Measurements from ENCODE around the gene XDH. TPM values are rescaled to one million over a fixed set of nuclear protein-coding genes. Genes with fewer than 3 reads are reported as not detected.

The XDH gene
- total and polyA plus RNA-seq, 3 experiments from 2014 or later = not detected

DNA sequence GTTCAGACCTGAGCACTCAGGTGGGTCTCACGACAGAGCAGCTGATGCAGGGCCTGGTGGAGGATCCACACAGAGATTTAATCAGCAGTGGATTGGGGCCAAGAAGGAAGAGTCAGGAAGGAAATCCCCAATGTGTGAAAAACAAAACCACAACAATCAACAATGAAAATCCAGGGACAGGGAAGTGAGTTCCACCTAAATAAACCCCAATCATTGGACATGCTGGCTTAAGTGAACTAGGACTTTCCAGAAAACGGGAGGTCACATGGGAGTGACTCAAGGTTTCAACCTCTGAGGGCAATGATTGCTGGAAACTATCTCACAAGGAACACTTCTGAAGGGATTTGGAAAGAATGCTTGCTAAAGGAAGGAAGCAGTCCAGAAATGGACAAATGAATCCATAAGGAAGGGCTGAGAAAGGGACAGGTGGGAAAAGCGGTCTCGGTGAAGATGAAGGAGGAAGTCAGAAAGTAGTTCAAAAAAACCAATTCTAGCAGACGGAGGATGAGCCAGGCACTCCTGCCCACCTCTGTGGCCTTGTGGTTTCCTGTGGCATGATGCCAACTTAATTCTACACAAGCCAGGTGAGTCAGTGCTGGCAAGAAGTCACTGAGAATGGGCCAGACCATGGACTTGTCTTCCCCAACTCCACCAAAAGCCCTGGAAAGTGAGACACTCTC lies 15.4 kb upstream of the XDH start:
- Histone ChIP-seq H3K27me3 (ENCODE audit: insufficient read depth, low read length, poor library complexity, severe bottlenecking) (no peaks in the 10 kb centered on the region), H3K4me3 (ENCODE audit: low read length) (no peak overlapping the region), H3K4me1 (ENCODE audit: insufficient read depth, low read length) (peaks cover 12% of the 10 kb centered on the region), H3K9me3 (ENCODE audit: low read length) (no peaks in the 10 kb centered on the region), H3K36me3 (ENCODE audit: insufficient read depth, low read length) (no peaks in the 10 kb centered on the region), H3K27ac (ENCODE audit: low read depth, low read length) (no peak overlapping the region)
- Mint-ChIP-seq H3K4me1 (peaks cover 11 to 15% (median 13%) of the 10 kb centered on the region in 3 donors), H3K36me3 (no peaks in the 10 kb centered on the region), H3K4me3 (peak overlapping the region in 1 of 7 donors; percentile 28), H3K27me3 (peaks cover 17 to 18% of the 10 kb centered on the region in 2 donors), H3K27ac (no peak overlapping the region), H3K9me3 (peaks cover 0 to 8% (median 0%) of the 10 kb centered on the region in 5 donors)
- CTCF ChIA-PET = interaction anchor here (1.3 kb wide), 1 partner anchor 11 kb away, joined by 4 read pairs; no protein-coding TSS in a partner anchor
- peak in 4 of 5 donors; percentile 5 to 50 (median 14) for DNase-seq
- POLR2A ChIA-PET = no interaction called here

DNA sequence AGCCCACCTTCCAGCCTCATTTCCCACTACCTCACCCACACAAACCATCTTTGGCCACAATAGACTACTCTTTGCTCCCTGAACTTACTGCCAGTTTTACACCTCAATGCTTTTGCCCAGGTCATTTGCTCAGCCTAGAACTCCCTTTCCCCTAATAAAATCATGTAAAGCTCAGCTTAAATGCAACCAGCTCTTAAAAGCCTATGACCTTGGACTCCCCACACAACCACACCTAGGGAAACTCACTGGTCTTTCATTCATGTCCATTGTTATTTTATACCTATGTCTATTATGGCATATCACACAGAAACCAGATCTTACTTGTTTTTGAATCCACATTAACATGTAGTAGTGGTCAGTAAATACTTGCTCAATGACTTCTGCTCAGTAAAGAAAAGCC lies 14.5 kb upstream of the XDH start:
- H3K9me3 ChIP-seq (ENCODE audit: low read length) = no peaks in the 10 kb centered on the region
- CTCF ChIA-PET = no interaction called here
- H3K4me1 Mint-ChIP-seq = peaks cover 11 to 15% (median 13%) of the 10 kb centered on the region in 3 donors
- H3K4me3 ChIP-seq (ENCODE audit: low read length) = no peak overlapping the region
- peaks cover 0 to 10% (median 0%) of the 10 kb centered on the region in 5 donors for H3K9me3 Mint-ChIP-seq
- H3K27ac Mint-ChIP-seq = no peak overlapping the region
- POLR2A ChIA-PET = no interaction called here
- no peaks in the 10 kb centered on the region for H3K36me3 ChIP-seq (ENCODE audit: insufficient read depth, low read length)
- H3K36me3 Mint-ChIP-seq = peaks cover 0 to 4% (median 0%) of the 10 kb centered on the region in 3 donors
- DNase-seq = no peak
- H3K27ac ChIP-seq (ENCODE audit: low read depth, low read length) = no peak overlapping the region
- H3K27me3 Mint-ChIP-seq = peaks cover 17 to 25% of the 10 kb centered on the region in 2 donors
- H3K4me1 ChIP-seq (ENCODE audit: insufficient read depth, low read length) = peaks cover 12% of the 10 kb centered on the region
- H3K4me3 Mint-ChIP-seq = no peak overlapping the region
- H3K27me3 ChIP-seq (ENCODE audit: insufficient read depth, low read length, poor library complexity, severe bottlenecking) = no peaks in the 10 kb centered on the region

DNA sequence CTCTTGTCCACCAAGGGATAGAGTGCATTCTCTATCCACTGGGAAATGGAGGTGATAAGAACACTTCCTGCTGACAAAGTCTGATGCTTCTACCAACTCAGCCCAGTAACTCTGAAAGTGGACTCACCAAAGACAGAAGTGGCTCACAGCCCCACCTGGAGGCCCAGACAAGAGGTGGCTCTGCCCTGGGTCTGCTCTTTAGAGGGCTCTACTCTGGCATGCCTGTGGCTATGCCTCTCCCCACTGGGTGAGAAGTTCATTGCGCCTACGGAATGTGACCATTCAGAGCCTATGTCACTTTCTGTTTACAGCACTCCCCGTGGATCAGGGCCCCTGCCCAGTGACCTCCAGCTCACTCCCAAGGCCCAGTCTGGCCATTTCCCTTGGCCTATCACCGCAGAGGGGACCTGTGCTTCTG lies 13.5 kb upstream of the XDH start:
- H3K27me3 ChIP-seq (ENCODE audit: insufficient read depth, low read length, poor library complexity, severe bottlenecking) = no peaks in the 10 kb centered on the region
- no peaks in the 10 kb centered on the region for H3K36me3 ChIP-seq (ENCODE audit: insufficient read depth, low read length)
- no peaks in the 10 kb centered on the region for H3K9me3 ChIP-seq (ENCODE audit: low read length)
- Mint-ChIP-seq H3K36me3 (peaks cover 0 to 6% (median 0%) of the 10 kb centered on the region in 3 donors), H3K9me3 (peaks cover 0 to 14% (median 0%) of the 10 kb centered on the region in 5 donors), H3K4me3 (no peak overlapping the region), H3K4me1 (peaks cover 11 to 15% (median 13%) of the 10 kb centered on the region in 3 donors), H3K27me3 (peaks cover 20 to 31% of the 10 kb centered on the region in 2 donors), H3K27ac (no peak overlapping the region)
- DNase-seq = no peak
- peaks cover 12% of the 10 kb centered on the region for H3K4me1 ChIP-seq (ENCODE audit: insufficient read depth, low read length)
- CTCF ChIA-PET = no interaction called here
- H3K4me3 ChIP-seq (ENCODE audit: low read length) = no peak overlapping the region
- no peak overlapping the region for H3K27ac ChIP-seq (ENCODE audit: low read depth, low read length)
- POLR2A ChIA-PET = no interaction called here

DNA sequence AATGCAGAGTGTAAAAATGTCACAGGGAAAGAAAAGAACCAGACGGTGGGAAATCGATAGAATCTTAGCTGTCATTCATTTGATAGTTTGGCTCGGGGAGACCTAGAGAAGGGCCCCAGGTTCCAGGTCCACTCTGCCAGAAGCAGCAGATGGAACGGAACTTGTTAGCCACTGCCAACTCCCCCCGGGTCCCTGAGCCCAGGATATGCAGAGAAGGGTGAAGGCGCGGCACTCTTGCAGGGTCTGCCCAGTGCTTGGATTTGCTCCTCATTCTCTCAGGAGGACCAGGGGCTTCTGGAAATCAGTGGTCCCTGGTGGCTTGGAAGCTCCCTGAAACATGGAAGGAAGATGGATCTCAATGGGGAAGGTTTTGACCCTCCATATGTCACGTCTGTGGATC lies 11.6 kb upstream of the XDH start:
- POLR2A ChIA-PET = no interaction called here
- Histone ChIP-seq H3K4me3 (ENCODE audit: low read length) (no peak overlapping the region), H3K9me3 (ENCODE audit: low read length) (no peaks in the 10 kb centered on the region), H3K27me3 (ENCODE audit: insufficient read depth, low read length, poor library complexity, severe bottlenecking) (no peaks in the 10 kb centered on the region), H3K27ac (ENCODE audit: low read depth, low read length) (no peak overlapping the region), H3K36me3 (ENCODE audit: insufficient read depth, low read length) (no peaks in the 10 kb centered on the region), H3K4me1 (ENCODE audit: insufficient read depth, low read length) (peaks cover 12% of the 10 kb centered on the region)
- DNase-seq = no peak
- no peak overlapping the region for H3K27ac Mint-ChIP-seq
- H3K36me3 Mint-ChIP-seq = peaks cover 0 to 6% (median 0%) of the 10 kb centered on the region in 3 donors
- H3K9me3 Mint-ChIP-seq = peaks cover 0 to 15% (median 3%) of the 10 kb centered on the region in 5 donors
- H3K4me1 Mint-ChIP-seq = peaks cover 11 to 15% (median 13%) of the 10 kb centered on the region in 3 donors
- CTCF ChIA-PET = no interaction called here
- peaks cover 25 to 31% of the 10 kb centered on the region in 2 donors for H3K27me3 Mint-ChIP-seq
- H3K4me3 Mint-ChIP-seq = no peak overlapping the region

DNA sequence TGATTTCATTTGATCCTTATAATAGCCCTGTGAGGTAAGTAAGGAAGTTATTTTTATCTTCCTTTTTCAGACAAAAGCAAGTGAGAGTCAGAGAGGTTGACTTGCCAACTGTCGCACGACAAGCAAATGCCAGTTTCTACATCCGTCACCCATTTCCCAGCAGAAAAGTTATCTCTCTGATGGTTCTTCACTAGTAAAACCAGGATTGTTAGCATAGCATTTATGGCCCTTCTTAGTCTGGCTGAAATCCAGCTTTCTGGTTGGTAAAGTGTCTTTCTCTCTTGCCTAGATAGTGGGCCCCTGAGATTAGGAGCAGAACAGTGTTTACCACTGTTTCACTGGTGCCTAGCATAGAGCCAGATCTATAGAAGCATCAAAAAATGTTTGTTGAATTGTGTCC lies 7.1 kb upstream of the XDH start:
- Histone ChIP-seq H3K36me3 (ENCODE audit: insufficient read depth, low read length) (no peaks in the 10 kb centered on the region), H3K27ac (ENCODE audit: low read depth, low read length) (no peak overlapping the region), H3K4me3 (ENCODE audit: low read length) (no peak overlapping the region), H3K27me3 (ENCODE audit: insufficient read depth, low read length, poor library complexity, severe bottlenecking) (no peaks in the 10 kb centered on the region), H3K4me1 (ENCODE audit: insufficient read depth, low read length) (no peaks in the 10 kb centered on the region), H3K9me3 (ENCODE audit: low read length) (no peaks in the 10 kb centered on the region)
- Mint-ChIP-seq H3K36me3 (peaks cover 0 to 10% (median 1%) of the 10 kb centered on the region in 3 donors), H3K27ac (no peak overlapping the region), H3K9me3 (peaks cover 24 to 41% (median 26%) of the 10 kb centered on the region in 5 donors), H3K27me3 (peaks cover 17 to 24% of the 10 kb centered on the region in 2 donors), H3K4me1 (peaks cover 3 to 4% (median 4%) of the 10 kb centered on the region in 3 donors), H3K4me3 (no peak overlapping the region)
- DNase-seq = no peak
- POLR2A ChIA-PET = no interaction called here
- CTCF ChIA-PET = no interaction called here

- H3K27me3 Mint-ChIP-seq = peaks cover 17% of the 10 kb centered on the region in 2 donors
- CTCF ChIA-PET = no interaction called here
- H3K9me3 ChIP-seq (ENCODE audit: low read length) = no peaks in the 10 kb centered on the region
- H3K4me3 Mint-ChIP-seq = no peak overlapping the region
- no peak overlapping the region for H3K27ac ChIP-seq (ENCODE audit: low read depth, low read length)
- no peak overlapping the region for H3K4me3 ChIP-seq (ENCODE audit: low read length)
- H3K36me3 Mint-ChIP-seq = peaks cover 0 to 10% (median 1%) of the 10 kb centered on the region in 3 donors
- POLR2A ChIA-PET = no interaction called here
- H3K36me3 ChIP-seq (ENCODE audit: insufficient read depth, low read length) = no peaks in the 10 kb centered on the region
- no peak overlapping the region for H3K27ac Mint-ChIP-seq
- DNase-seq = no peak
- H3K4me1 Mint-ChIP-seq = peaks cover 7 to 9% (median 9%) of the 10 kb centered on the region in 3 donors
- no peaks in the 10 kb centered on the region for H3K4me1 ChIP-seq (ENCODE audit: insufficient read depth, low read length)
- peaks cover 24 to 37% (median 26%) of the 10 kb centered on the region in 5 donors for H3K9me3 Mint-ChIP-seq
- H3K27me3 ChIP-seq (ENCODE audit: insufficient read depth, low read length, poor library complexity, severe bottlenecking) = no peaks in the 10 kb centered on the region
Measured at GRCh38 chr2:31420936-31421335, 6.4 kb upstream of the XDH start.

DNA sequence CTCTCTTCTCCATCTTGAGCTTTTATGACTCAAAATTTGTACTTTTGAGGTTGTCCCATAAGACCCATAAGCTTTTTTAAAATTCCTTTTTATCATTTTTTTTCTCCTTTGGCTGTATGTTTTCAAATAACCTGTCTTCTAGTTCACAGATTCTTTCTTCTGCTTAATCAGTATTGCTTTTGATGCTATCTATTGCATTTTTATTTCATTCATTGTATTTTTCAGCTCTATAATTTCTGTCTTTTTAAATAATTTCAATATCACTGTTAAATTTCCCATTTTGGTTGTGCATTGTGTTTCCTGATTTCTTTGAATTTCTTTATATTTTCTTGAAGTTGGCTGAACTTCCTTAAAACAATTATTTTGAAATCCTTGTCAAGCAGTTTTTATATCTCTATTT lies 4.8 kb upstream of the XDH start:
- Histone ChIP-seq H3K36me3 (ENCODE audit: insufficient read depth, low read length) (no peaks in the 10 kb centered on the region), H3K27ac (ENCODE audit: low read depth, low read length) (no peak overlapping the region), H3K9me3 (ENCODE audit: low read length) (no peaks in the 10 kb centered on the region), H3K27me3 (ENCODE audit: insufficient read depth, low read length, poor library complexity, severe bottlenecking) (no peaks in the 10 kb centered on the region), H3K4me1 (ENCODE audit: insufficient read depth, low read length) (no peaks in the 10 kb centered on the region), H3K4me3 (ENCODE audit: low read length) (no peak overlapping the region)
- ChIA-PET POLR2A (no interaction called here), CTCF (interaction anchor here (1.4 kb wide), 1 partner anchor 11 kb away, joined by 4 read pairs; no protein-coding TSS in a partner anchor)
- Mint-ChIP-seq H3K4me3 (no peak overlapping the region), H3K27ac (no peak overlapping the region), H3K4me1 (peaks cover 10 to 24% (median 22%) of the 10 kb centered on the region in 3 donors), H3K27me3 (peaks cover 14% of the 10 kb centered on the region in 2 donors), H3K9me3 (peaks cover 24 to 37% (median 26%) of the 10 kb centered on the region in 5 donors), H3K36me3 (peaks cover 0 to 10% (median 1%) of the 10 kb centered on the region in 3 donors)
- DNase-seq = no peak

GRCh38 chr2:31415421-31415820 lies 879 bp upstream of the XDH start:
- POLR2A ChIA-PET = no interaction called here
- Mint-ChIP-seq H3K9me3 (peaks cover 19 to 24% (median 21%) of the 10 kb centered on the region in 5 donors), H3K36me3 (peaks cover 0 to 4% (median 1%) of the 10 kb centered on the region in 3 donors), H3K27me3 (peaks cover 0 to 6% of the 10 kb centered on the region in 2 donors), H3K27ac (no peak overlapping the region), H3K4me1 (peaks cover 12 to 28% (median 26%) of the 10 kb centered on the region in 3 donors), H3K4me3 (peak overlapping the region in 5 of 7 donors; percentile 24 to 72 (median 61))
- Histone ChIP-seq H3K27ac (ENCODE audit: low read depth, low read length) (no peak overlapping the region), H3K4me3 (ENCODE audit: low read length) (no peak overlapping the region), H3K36me3 (ENCODE audit: insufficient read depth, low read length) (no peaks in the 10 kb centered on the region), H3K4me1 (ENCODE audit: insufficient read depth, low read length) (no peaks in the 10 kb centered on the region), H3K9me3 (ENCODE audit: low read length) (no peaks in the 10 kb centered on the region), H3K27me3 (ENCODE audit: insufficient read depth, low read length, poor library complexity, severe bottlenecking) (no peaks in the 10 kb centered on the region)
- no peak for DNase-seq
- CTCF ChIA-PET = no interaction called here
